Heart right ventricle (tissue), 16 donors: ENCODE data around the gene SLC9C1. TPM values are rescaled to one million over a fixed set of nuclear protein-coding genes. Genes with fewer than 3 reads are reported as not detected.

Experiments
- ATAC-seq, 8 donors: fragments of 200-7000 bp; cut with Tn5 transposase; one replicate each; pipeline ENCODE4 v1.9.1; 2020; ENCODE audit warnings: mild to moderate bottlenecking in 8 of 8, moderate library complexity in 8 of 8, moderate number of reproducible peaks in 1 of 8
- DNase-seq, 2 donors: peaks; one replicate each; pipeline ENCODE4 v3.0.0-alpha.2; 2020
- H3K27ac ChIP-seq, 10 donors: fragments of 200-600 bp; sonication (generic) in 2 of 10; one replicate each; pipeline versions ENCODE4 v1.5.0 to v1.8.0; 2020 to 2022; ENCODE audit warnings: mild to moderate bottlenecking in 3 of 10
- H3K27me3 ChIP-seq, 7 donors: fragments of 200-600 bp; one replicate each; pipeline ENCODE4 v1.8.0; 2021 to 2022; ENCODE audit warnings: mild to moderate bottlenecking in 2 of 7
- H3K36me3 ChIP-seq, 9 donors: fragments of 200-600 bp; sonication (generic) in 1 of 9; one replicate each; pipeline versions ENCODE4 v1.5.0 to v1.8.0; 2020 to 2022; ENCODE audit warnings: mild to moderate bottlenecking in 2 of 9
- H3K4me1 ChIP-seq, 9 donors: fragments of 200-600 bp; sonication (generic) in 1 of 9; one replicate each; pipeline versions ENCODE4 v1.5.0 to v1.8.0; 2020 to 2022; ENCODE audit warnings: mild to moderate bottlenecking in 4 of 9
- H3K4me3 ChIP-seq, 10 donors: fragments of 200-600 bp; sonication (generic) in 2 of 10; one replicate each; pipeline versions ENCODE4 v1.5.0 to v1.8.0; 2020 to 2022; ENCODE audit warnings: mild to moderate bottlenecking in 7 of 10, moderate library complexity in 2 of 10
- H3K9me3 ChIP-seq, 11 donors: fragments of 200-600 bp in 10 of 11; sonication (generic) in 2 of 11; one replicate each; pipeline versions ENCODE4 v1.5.0 to v1.8.0; 2013 to 2022; ENCODE audit warnings: mild to moderate bottlenecking in 2 of 11, control low read depth in 1 of 11, moderate library complexity in 1 of 11
- CTCF ChIP-seq, 9 donors: fragments of 200-600 bp; sonication (generic) in 2 of 9; IDR thresholded peaks; one replicate each; pipeline versions ENCODE4 v1.5.0 to v1.8.0; 2021 to 2022; ENCODE audit warnings: antibody characterized with exemption in 9 of 9, mild to moderate bottlenecking in 5 of 9, moderate library complexity in 1 of 9
- WGBS, 2 donors: extraction: QIAGEN DNeasy Blood & Tissue Kit; methylation state at CpG; one replicate each; pipeline ENCODE4 v1.1.7; 2013; ENCODE audit warnings: inconsistent platforms in 1 of 2; 5-methylcytosine and 5-hydroxymethylcytosine counted together
- intact Hi-C, 10 donors: fragments of 100-400 bp; cut with DNase I; formaldehyde crosslinking; loops; one replicate each; pipeline versions ENCODE4 v1.11.1 to v1.14.2; 2022
- long read RNA-seq, 3 donors: library from polyadenylated mRNA; unstranded; transcript quantifications; one replicate each; pipeline ENCODE4 v2.0.0, GENCODE V29; 2020 to 2021
- polyA plus RNA-seq, 2 donors: library from polyadenylated mRNA; stranded (reverse); fragments of 200-250 nt; gene quantifications; one replicate each; pipeline ENCODE4 v1.2.3, GENCODE V29; 2013
- total RNA-seq, 10 donors: library from RNA; stranded (reverse); fragmentation: NEBNext Ultra II Directional in 3 of 10; extraction: Animal tissue kit (Norgen Biotek cat#: 25700) in 3 of 10; gene quantifications; one replicate each; pipeline versions ENCODE4 v1.2.1 to v1.2.4, GENCODE V29; 2021 to 2023
- donor health status: Arrhythmogenic right ventricular cardiomyopathy.
- donor health status: ischemic (EF 13 %, LVEDD 7.1; RV severe dilation, severe dysfunction).
- donor health status: healthy with polysubstance abuse.
- donor health status: DM: no; HTN: yes; CAD: no.
- donor health status: DM: no; HTN: no; CAD: no.
- donor health status: ischemic (EF 25% LVEDD 6.9; RV normal size, moderate dysfunction).
- donor health status: ischemic (EF 25% LVEDD 5.7; RV mildly dilated, moderate dysfunction).
- donor health status: healthy.
- donor health status: DM: yes; HTN: yes; CAD: no.
- donor health status: Ischemic cardiomyopathy.
- donor health status: ischemic (EF 35%, LVEDD 5.7; RV mildly dilated, moderate dysfunction).
- donor health status: nonischemic (EF 11% LVEDD 7.7; RV severe dilation, severe dysfunction).
- donor health status: DM: yes; HTN: yes; CAD: no.
- donor health status: PGD.
- donor health status: ischemic (EF 29% LVEDD 5.4; RV normal size, mild dysfunction).
- donor health status: nonischemic (EF 23%, LVEDD 6.1; RV moderate dilation, normal function).

Gene SLC9C1
- total RNA-seq, result 1 to 10 TPM in 7 of 10 donors, under 1 TPM in 3; 0.80 to 2.2 (median 1.6) TPM
- polyA plus RNA-seq, result under 1 TPM; 0.10 to 0.51 TPM
- long read RNA-seq, donor 1, partial matches to known transcripts, result 0 of 1 reads
- long read RNA-seq, donor 1, other reads (novel, unspliced or antisense), result 1 of 1 reads
- long read RNA-seq, donor 2, partial matches to known transcripts, result 0 of 2 reads
- long read RNA-seq, donor 2, other reads (novel, unspliced or antisense), result 2 of 2 reads
- long read RNA-seq, donor 3, partial matches to known transcripts, result 0 of 6 reads
- long read RNA-seq, donor 3, other reads (novel, unspliced or antisense), result 6 of 6 reads

- no peaks in the 10 kb centered on the region for H3K36me3 ChIP-seq
- 15% methylated on average over 15 of the region's 15 CpGs for WGBS, 2 donors
These were observed at the start of gene SLC9C1 for GRCh38 chr3:112293368-112294321. SLC9C1 (minus strand) TSS chr3:112294216; CDS start chr3:112286791, 7,425 bp downstream.

GRCh38 chr3:112341386-112341785 lies 47.4 kb upstream of the SLC9C1 start:
- intact Hi-C loops, result no loop called here
- Histone ChIP-seq H3K4me1 (peaks cover 0 to 10% (median 0%) of the 10 kb centered on the region in 9 donors), H3K9me3 (peaks cover 0 to 14% (median 0%) of the 10 kb centered on the region in 11 donors), H3K4me3 (no peak overlapping the region), H3K27ac (peak overlapping the region in 1 of 10 donors; percentile 15), H3K27me3 (no peaks in the 10 kb centered on the region), H3K36me3 (peaks cover 0 to 25% (median 6%) of the 10 kb centered on the region in 9 donors)
- DNase-seq, result no peak
- TF ChIP-seq CTCF (IDR thresholded peaks at IDR 0.05), result no peak
- no peak for ATAC-seq
- 79 to 89% methylated on average over 2 of the region's 2 CpGs for WGBS, 2 donors

More at GRCh38 chr3:112293368-112294321, at the start of gene SLC9C1:
- no peaks in the 10 kb centered on the region for H3K27me3 ChIP-seq
- peak; percentile 32 to 79 (median 64) for TF ChIP-seq CTCF (IDR thresholded peaks at IDR 0.05)
- H3K9me3 ChIP-seq, result no peaks in the 10 kb centered on the region
- intact Hi-C loops, result loop anchor here in 8 of 10 donors (1.0 to 10.0 kb wide), 8 partner anchors 179 to 239 kb away; no protein-coding TSS in a partner anchor
- ATAC-seq (peak; percentile 71 to 95 (median 86)), DNase-seq (peak in 1 of 2 donors; percentile 72)
- peaks cover 0 to 23% (median 4%) of the 10 kb centered on the region in 9 donors for H3K4me1 ChIP-seq
- peak within 1 kb of the TSS; percentile 15 to 83 (median 64) for H3K27ac ChIP-seq
- peak within 1 kb of the TSS; percentile 18 to 59 (median 50) for H3K4me3 ChIP-seq

GRCh38 chr3:112339609-112340008 lies 45.6 kb upstream of the SLC9C1 start:
- peaks cover 0 to 14% (median 0%) of the 10 kb centered on the region in 11 donors for H3K9me3 ChIP-seq
- TF ChIP-seq CTCF (IDR thresholded peaks at IDR 0.05), result no peak
- ATAC-seq (no peak), DNase-seq (no peak)
- peaks cover 0 to 8% (median 2%) of the 10 kb centered on the region in 9 donors for H3K36me3 ChIP-seq
- intact Hi-C loops, result loop anchor here in 2 of 10 donors (10.0 kb wide), 2 partner anchors 175 to 185 kb away; no protein-coding TSS in a partner anchor
- WGBS, 2 donors, result 79 to 92% methylated on average over 2 of the region's 2 CpGs
- peak overlapping the region in 2 of 10 donors; percentile 17 to 23 for H3K27ac ChIP-seq
- H3K27me3 ChIP-seq, result no peaks in the 10 kb centered on the region
- H3K4me1 ChIP-seq, result peaks cover 0 to 11% (median 0%) of the 10 kb centered on the region in 9 donors
- no peak overlapping the region for H3K4me3 ChIP-seq

GRCh38 chr3:112339134-112339533 lies 45.1 kb upstream of the SLC9C1 start:
- peak overlapping the region in 2 of 10 donors; percentile 17 to 23 for H3K27ac ChIP-seq
- ATAC-seq, result no peak

More at GRCh38 chr3:112339134-112339533, 45.1 kb upstream of the SLC9C1 start:
- H3K9me3 ChIP-seq, result peaks cover 0 to 14% (median 0%) of the 10 kb centered on the region in 11 donors
- H3K27me3 ChIP-seq, result no peaks in the 10 kb centered on the region
- no peak overlapping the region for H3K4me3 ChIP-seq
- H3K36me3 ChIP-seq, result peaks cover 0 to 3% (median 0%) of the 10 kb centered on the region in 9 donors
- no peak for DNase-seq
- H3K4me1 ChIP-seq, result peaks cover 0 to 11% (median 0%) of the 10 kb centered on the region in 9 donors
- no peak for TF ChIP-seq CTCF (IDR thresholded peaks at IDR 0.05)
- intact Hi-C loops, result loop anchor here in 2 of 10 donors (10.0 kb wide), 2 partner anchors 176 to 186 kb away; no protein-coding TSS in a partner anchor
